HEK293 (cell line): ENCODE data around the gene PCDH9.

Experiments used
- CTCF ChIA-PET: fragments of 350-600 bp; formaldehyde crosslinking; extraction: SDS; loops from one replicate; lab custom pipeline; 2021; ENCODE audit warnings: antibody characterized with exemption; lab: Yijun Ruan, JAX
- POLR2A ChIA-PET: fragments of 300-600 bp; formaldehyde crosslinking; extraction: SDS; loops from one replicate; lab custom pipeline; 2020; ENCODE audit warnings: antibody characterized with exemption, inconsistent platforms; lab: Yijun Ruan, JAX
- H3K27ac ChIP-seq: fragments of 200-500 bp; sonication (Bioruptor generic); 2 replicates; pipeline ENCODE4 v1.5.1; 2014; ENCODE audit warnings: low read depth, low read length, control low read depth, inconsistent platforms; ENCODE audit errors: extremely low read depth
- H3K36me3 ChIP-seq, 2 experiments: fragments of 200-500 bp in 1 of 2; sonication (Bioruptor generic) in 1 of 2; 1 replicate in 1 of 2; 2 replicates in 1 of 2; pipeline ENCODE4 v1.5.1; 2014 to 2017; ENCODE audit warnings: inconsistent platforms in 2 of 2, low read length in 2 of 2; ENCODE audit not compliant: control insufficient read depth in 2 of 2, insufficient read depth in 1 of 2
- H3K4me1 ChIP-seq: fragments of 200-500 bp; sonication (Bioruptor generic); 2 replicates; pipeline ENCODE4 v1.5.1; 2014; ENCODE audit warnings: mild to moderate bottlenecking, low read length, inconsistent platforms; ENCODE audit not compliant: control insufficient read depth, insufficient read depth
- H3K4me3 ChIP-seq: 2 replicates; pipeline ENCODE4 v1.5.1; 2011; ENCODE audit warnings: low read depth, mild to moderate bottlenecking, control low read depth, low read length, moderate library complexity
- H3K9me3 ChIP-seq: fragments of 200-500 bp; sonication (Bioruptor generic); 2 replicates; pipeline ENCODE4 v1.5.1; 2014; ENCODE audit warnings: low read depth, low read length, inconsistent platforms; ENCODE audit not compliant: control insufficient read depth, insufficient read depth
- FEZF1 ChIP-seq: fragments of 450-650 bp; formaldehyde crosslinking; IDR thresholded peaks from 2 replicates; pipeline ENCODE4 v1.5.1; 2016; ENCODE audit warnings: missing biosample characterization, missing genetic modification characterization
- IKZF3 ChIP-seq: fragments of 450-650 bp; IDR thresholded peaks from 2 replicates; pipeline ENCODE4 v1.5.0; 2018; ENCODE audit warnings: missing biosample characterization, mild to moderate bottlenecking, missing genetic modification characterization, moderate library complexity
- SCRT1 ChIP-seq: fragments of 450-650 bp; formaldehyde crosslinking; IDR thresholded peaks from 2 replicates; pipeline ENCODE4 v1.5.1; 2016; ENCODE audit warnings: missing biosample characterization, missing genetic modification characterization, borderline replicate concordance
- TRIM28 ChIP-seq: IDR thresholded peaks from 2 replicates; pipeline ENCODE4 v1.6.1; 2011; ENCODE audit warnings: low read length, control low read depth, borderline replicate concordance
- ZBTB10 ChIP-seq: fragments of 450-650 bp; formaldehyde crosslinking; IDR thresholded peaks from 2 replicates; pipeline ENCODE4 v1.5.1; 2016; ENCODE audit warnings: missing biosample characterization, missing genetic modification characterization
- ZBTB17 ChIP-seq: fragments of 450-650 bp; formaldehyde crosslinking; IDR thresholded peaks from 2 replicates; pipeline ENCODE4 v1.5.1; 2016; ENCODE audit warnings: missing biosample characterization, missing genetic modification characterization
- ZBTB6 ChIP-seq: fragments of 450-650 bp; formaldehyde crosslinking; IDR thresholded peaks from 2 replicates; pipeline ENCODE4 v1.5.1; 2017; ENCODE audit warnings: missing biosample characterization, missing genetic modification characterization
- ZFP3 ChIP-seq: fragments of 450-650 bp; formaldehyde crosslinking; IDR thresholded peaks from 2 replicates; pipeline ENCODE4 v1.5.1; 2016; ENCODE audit warnings: low read depth, missing biosample characterization, missing genetic modification characterization
- ZFP37 ChIP-seq: fragments of 450-650 bp; formaldehyde crosslinking; IDR thresholded peaks from 2 replicates; pipeline ENCODE4 v1.5.1; 2016; ENCODE audit warnings: missing biosample characterization, missing genetic modification characterization
- ZFP69B ChIP-seq: fragments of 450-650 bp; formaldehyde crosslinking; IDR thresholded peaks from 2 replicates; pipeline ENCODE4 v1.5.1; 2016; ENCODE audit warnings: missing biosample characterization, missing genetic modification characterization
- ZNF214 ChIP-seq: fragments of 450-650 bp; formaldehyde crosslinking; IDR thresholded peaks from 2 replicates; pipeline ENCODE4 v1.5.1; 2017; ENCODE audit warnings: missing biosample characterization, mild to moderate bottlenecking, missing genetic modification characterization, borderline replicate concordance
- ZNF366 ChIP-seq: fragments of 450-650 bp; formaldehyde crosslinking; conservative IDR thresholded peaks from 2 replicates; pipeline ENCODE4 v1.5.1; 2016; ENCODE audit warnings: missing biosample characterization, missing genetic modification characterization
- ZNF404 ChIP-seq: fragments of 450-650 bp; formaldehyde crosslinking; IDR thresholded peaks from 2 replicates; pipeline ENCODE4 v1.5.1; 2017; ENCODE audit warnings: missing biosample characterization, missing genetic modification characterization
- ZNF585B ChIP-seq: fragments of 450-650 bp; formaldehyde crosslinking; IDR thresholded peaks from 2 replicates; pipeline ENCODE4 v1.5.1; 2016; ENCODE audit warnings: missing biosample characterization, missing genetic modification characterization
- ZNF660 ChIP-seq: fragments of 450-650 bp; IDR thresholded peaks from 2 replicates; pipeline ENCODE4 v1.5.1; 2018; ENCODE audit warnings: missing biosample characterization, mild to moderate bottlenecking, missing genetic modification characterization
- ZNF670 ChIP-seq: fragments of 450-650 bp; formaldehyde crosslinking; IDR thresholded peaks from 2 replicates; pipeline ENCODE4 v1.5.1; 2016; ENCODE audit warnings: missing biosample characterization, missing genetic modification characterization, low read depth
- ZNF768 ChIP-seq: fragments of 450-650 bp; formaldehyde crosslinking; IDR thresholded peaks from 2 replicates; pipeline ENCODE4 v1.5.1; 2018; ENCODE audit warnings: missing biosample characterization, mild to moderate bottlenecking, missing genetic modification characterization
- ZSCAN16 ChIP-seq: fragments of 450-650 bp; formaldehyde crosslinking; IDR thresholded peaks from 2 replicates; pipeline ENCODE4 v1.5.1; 2016; ENCODE audit warnings: missing biosample characterization, missing genetic modification characterization
- ZSCAN18 ChIP-seq: fragments of 450-650 bp; formaldehyde crosslinking; IDR thresholded peaks from 2 replicates; pipeline ENCODE4 v1.5.1; 2016; ENCODE audit warnings: missing biosample characterization, missing genetic modification characterization
- ZSCAN4 ChIP-seq: fragments of 450-650 bp; formaldehyde crosslinking; IDR thresholded peaks from 2 replicates; pipeline ENCODE4 v1.5.1; 2017; ENCODE audit warnings: missing biosample characterization, missing genetic modification characterization

Gene PCDH9

GRCh38 chr13:66888698-66889097, 341.4 kb downstream of the PCDH9 start:
- CTCF ChIA-PET, result interaction anchor here (0.6 kb wide), 1 partner anchor 190 kb away, joined by 3 read pairs; no protein-coding TSS in a partner anchor
- POLR2A ChIA-PET, result no interaction called here
- H3K4me1 ChIP-seq, result no peaks in the 10 kb centered on the region
- H3K9me3 ChIP-seq, result no peaks in the 10 kb centered on the region
- no peak overlapping the region for H3K27ac ChIP-seq
- no peaks in the 10 kb centered on the region for H3K36me3 ChIP-seq
- no peak for TF ChIP-seq ZSCAN16
- TF ChIP-seq ZNF660, result no peak
- no peak for TF ChIP-seq ZNF366
- no peak for TF ChIP-seq ZNF404 (tag by site-specific recombination)
- no peak for TF ChIP-seq SCRT1
- no peak for TF ChIP-seq ZNF670 (tag by site-specific recombination)
- TF ChIP-seq ZSCAN18 (tag by site-specific recombination), result no peak
- no peak for TF ChIP-seq FEZF1 (tag by site-specific recombination)
- TF ChIP-seq IKZF3, result no peak
- TF ChIP-seq ZNF768 (tag by site-specific recombination), result no peak
- no peak for TF ChIP-seq ZFP3 (tag by site-specific recombination)
- TF ChIP-seq ZBTB17 (tag by site-specific recombination), result no peak
- no peak for TF ChIP-seq ZNF585B (tag by site-specific recombination)
- TF ChIP-seq ZSCAN4 (tag by site-specific recombination), result no peak
- TF ChIP-seq ZFP69B (tag by site-specific recombination), result no peak
- TF ChIP-seq ZFP37 (tag by site-specific recombination), result no peak
- TF ChIP-seq ZBTB6 (tag by site-specific recombination), result no peak
- TF ChIP-seq ZNF214 (tag by site-specific recombination), result no peak
- TF ChIP-seq, all 188 proteins: peak for 0
- H3K4me3 ChIP-seq, result no peak overlapping the region

GRCh38 chr13:66887088-66887487, 343.0 kb downstream of the PCDH9 start:
- Histone ChIP-seq H3K27ac (no peak overlapping the region), H3K36me3 (no peaks in the 10 kb centered on the region), H3K4me1 (no peaks in the 10 kb centered on the region), H3K4me3 (no peak overlapping the region), H3K9me3 (no peaks in the 10 kb centered on the region)
- TF ChIP-seq TRIM28 (peak; percentile 58; the same call in 1 of the 2 replicates), ZBTB10 (no peak)
- CTCF ChIA-PET, result interaction anchor here (0.6 kb wide), 1 partner anchor 33 kb away, joined by 3 read pairs; no protein-coding TSS in a partner anchor
- POLR2A ChIA-PET, result no interaction called here
